Right kidney (tissue), 1 donor: ENCODE data around the gene TNFAIP2.
A peak's percentile ranks its signal among the peaks of the same experiment; 100 is the strongest.
"Not testable (repeated sequence)": the region's sequence is repeated elsewhere in the genome, so short reads cannot be mapped to it uniquely, and the experiment has no call there.

ENCODE experiments used
- DNase-seq: peaks from one replicate; pipeline ENCODE4 v3.0.0-alpha.2; 2016

Gene TNFAIP2

DNA sequence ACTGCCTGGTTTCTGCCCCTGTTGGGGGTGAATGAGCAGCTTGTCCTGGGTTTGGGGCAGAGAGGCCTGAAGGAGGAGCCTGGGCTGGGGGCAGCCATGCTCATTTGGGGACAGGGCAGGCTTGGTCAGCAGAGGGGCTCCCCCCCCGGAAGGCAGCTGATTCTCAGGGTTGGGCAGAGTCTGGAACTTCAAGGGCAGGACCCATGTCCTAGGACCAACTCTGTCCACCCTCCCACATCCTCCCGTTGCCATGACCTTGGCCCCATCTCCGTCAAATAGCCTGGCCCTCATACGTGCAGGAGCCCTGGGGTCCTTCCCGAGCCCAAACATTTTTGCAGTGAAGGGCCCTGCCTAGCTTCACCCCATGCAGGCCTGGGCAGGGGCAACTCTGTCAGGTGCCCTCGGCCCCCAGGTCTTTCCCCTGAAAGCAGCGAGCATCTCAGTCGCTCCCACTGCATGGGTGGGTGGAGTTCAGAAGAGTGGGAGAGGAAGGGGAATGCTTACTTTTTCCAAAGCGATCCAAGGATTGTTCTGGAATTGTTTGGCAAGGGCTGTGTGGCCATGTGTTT is 32.6 kb downstream of the TNFAIP2 start:
- no peak for DNase-seq

DNA sequence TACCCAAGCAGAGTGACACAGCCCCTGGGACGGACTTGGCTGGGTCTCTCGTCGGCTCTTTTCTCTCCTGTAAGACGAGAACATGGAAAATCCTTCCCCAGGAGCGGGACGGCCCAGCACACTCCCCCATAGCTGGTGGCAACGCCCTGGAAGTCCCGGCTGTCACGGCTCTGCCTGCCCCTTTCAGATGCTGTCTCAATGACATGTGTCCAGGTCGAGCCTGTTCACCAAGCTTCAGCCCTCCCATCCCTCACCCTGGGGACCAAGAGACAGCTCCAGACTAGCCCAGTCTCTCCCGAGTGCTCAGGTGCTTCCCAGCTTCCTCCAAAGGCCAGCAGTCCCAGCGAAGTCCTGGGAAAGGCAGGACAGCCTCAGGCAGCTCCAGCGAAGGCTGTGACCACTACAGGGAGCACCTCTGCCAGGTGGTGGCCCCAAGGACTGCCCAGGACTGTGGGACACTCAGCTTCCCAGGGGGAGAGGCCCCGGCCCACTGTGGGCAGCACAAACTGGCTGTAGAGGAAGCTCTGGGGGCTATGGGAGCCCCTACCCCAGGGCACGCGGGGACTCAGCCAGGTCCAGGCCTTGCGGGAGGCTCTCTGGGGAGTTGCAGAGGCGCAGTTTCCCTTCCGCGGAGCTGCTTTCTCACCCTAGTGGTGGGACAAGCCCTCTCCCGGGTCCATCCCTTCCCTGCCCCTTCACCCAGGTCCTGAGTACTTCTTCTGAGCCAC is 33.6 kb downstream of the TNFAIP2 start:
- peak; percentile 58 for DNase-seq

DNA sequence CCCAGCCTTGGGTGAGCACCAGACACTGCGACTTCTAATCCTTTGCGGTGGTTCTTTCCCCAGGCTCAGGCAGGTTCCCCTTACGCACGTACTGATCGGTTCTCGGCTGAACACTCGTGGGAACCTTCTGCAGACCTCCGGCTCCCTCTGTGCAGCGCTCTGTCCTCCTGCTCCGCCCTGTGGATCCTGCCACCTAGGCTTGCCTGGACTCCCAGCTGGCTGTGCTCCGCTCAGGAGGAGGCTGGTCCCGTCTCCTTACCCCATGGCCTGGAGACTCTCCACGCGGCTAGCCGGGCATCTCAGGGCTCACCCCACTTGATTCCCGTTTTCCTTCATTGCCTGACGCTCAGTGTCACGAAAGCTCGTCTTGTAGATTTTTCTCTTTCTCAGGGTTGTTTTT is 34.7 kb downstream of the TNFAIP2 start:
- no peak for DNase-seq

DNA sequence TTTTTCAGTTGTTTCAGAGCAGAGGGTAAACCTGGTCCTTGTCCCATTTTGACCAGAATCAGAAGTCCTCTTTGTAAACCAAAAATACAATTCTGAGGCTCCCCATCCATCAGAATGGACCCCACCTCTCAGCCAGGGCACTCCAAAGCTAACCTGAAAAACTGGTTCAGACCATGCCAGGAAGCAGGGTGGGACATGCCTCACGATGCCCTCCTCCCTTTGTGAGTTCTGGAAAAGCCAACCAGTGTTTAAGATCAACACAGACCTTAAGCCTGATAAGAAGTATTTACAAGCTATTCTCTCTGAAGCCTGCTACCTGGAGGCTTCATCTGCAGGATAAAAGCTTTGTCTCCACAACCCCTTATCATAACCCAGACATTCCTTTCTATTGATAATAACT is 35.4 kb downstream of the TNFAIP2 start:
- DNase-seq: no peak

DNA sequence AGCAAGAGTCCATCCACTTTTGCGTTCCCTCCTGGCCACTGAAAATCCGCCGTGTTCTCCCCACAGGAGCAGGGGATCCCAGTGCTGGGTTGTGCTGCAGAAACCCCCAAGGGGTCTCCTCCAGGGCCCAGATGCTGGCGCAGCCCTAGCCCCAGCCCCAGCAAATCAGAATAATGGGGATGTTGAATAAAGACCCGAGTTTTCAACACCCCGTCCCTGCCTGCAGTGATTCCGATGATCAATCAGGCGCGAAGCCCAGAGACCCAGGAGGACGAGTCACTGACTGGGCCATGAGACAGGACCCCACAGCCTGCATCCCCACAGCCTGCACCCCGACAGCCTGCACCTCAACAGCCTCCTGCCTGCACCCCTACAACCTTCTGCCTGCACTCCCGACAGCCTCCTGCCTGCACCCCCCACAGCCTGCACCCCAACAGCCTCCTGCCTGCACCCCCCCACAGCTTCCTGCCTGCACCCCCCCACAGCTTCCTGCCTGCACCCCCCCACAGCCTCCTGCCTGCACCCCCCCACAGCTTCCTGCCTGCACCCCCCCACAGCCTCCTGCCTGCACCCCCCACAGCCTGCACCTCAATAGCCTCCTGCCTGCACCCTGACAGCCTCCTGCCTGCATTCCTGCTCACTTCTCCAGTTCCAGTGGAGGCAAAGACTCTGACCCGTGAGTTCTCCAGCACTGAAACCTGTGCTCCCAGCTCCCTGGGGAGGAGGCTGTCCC is 37.2 kb downstream of the TNFAIP2 start:
- DNase-seq: no peak

DNA sequence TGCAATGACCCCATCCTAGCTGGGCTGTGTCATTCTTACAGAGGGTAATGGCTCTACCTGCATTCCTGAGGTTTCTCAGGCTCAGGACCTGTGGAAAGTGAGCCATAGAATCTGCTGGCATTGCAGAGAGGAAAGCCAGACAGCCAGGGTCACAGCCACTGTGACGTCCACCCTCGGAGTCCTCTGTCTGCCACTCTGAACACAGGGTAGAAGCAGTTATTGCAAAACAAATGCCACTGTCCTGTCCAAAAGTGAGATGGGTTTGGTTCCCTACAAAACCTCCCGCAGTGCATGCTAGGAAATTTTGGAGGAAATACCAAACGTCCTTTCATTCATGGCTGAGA is 37.8 kb downstream of the TNFAIP2 start:
- no peak for DNase-seq

DNA sequence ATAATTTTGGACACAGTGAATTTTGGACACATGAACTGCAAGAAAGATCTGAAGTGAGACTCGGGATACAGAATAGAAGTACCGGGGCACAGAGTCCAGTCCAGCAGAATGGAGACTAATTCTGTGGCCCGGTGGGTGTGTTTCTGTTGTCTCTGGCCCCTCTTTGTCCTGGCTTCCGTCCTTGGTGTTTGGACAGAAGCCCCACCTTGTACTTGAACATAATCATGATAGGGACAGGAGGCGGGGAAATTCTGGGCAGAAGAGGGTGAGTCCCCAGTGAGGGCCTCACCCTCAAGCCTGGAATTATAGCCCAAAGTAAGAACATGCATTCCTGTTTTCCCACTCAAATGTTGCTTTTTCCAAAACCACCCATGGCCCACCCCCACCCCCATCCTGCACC is 39.9 kb downstream of the TNFAIP2 start:
- DNase-seq: no peak

DNA sequence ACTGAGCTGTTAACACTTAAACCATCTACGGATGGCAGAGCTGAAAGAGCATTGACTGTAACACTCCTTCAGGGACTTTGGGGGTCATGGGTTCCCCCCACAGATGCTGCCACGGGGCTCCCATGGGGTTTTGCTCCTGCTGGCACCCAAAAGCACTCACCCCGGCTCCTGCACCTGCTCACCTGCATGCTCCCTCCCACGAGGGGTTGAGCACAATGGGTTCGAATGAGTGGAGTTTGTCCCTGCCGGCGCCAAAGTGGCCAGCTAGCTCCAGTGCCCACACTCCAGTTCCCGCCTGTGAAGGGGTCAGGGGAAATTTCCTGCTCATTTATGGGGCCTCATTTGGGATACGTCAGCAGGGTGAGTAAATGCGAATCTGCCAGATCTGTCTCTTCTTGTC is 40.7 kb downstream of the TNFAIP2 start:
- DNase-seq: no peak

DNA sequence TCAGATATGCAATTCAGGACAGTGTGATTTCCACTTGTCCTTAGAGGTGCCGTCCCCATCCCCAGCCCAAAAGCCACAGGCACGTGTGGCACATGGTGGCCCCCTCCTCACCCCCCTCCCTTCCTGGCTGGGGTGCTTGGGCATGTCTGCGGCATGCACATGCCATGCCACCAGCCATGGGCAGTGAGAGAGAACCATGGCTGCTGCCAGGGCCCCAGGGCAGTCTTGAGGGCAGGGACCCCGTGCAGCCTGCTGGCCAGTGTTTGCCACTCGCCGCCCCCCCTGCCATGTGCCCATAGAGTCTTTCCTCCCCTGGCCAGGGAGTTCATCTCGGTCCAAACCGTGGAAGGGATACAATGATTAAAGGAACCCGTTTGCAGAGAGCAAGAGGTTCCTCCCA is 41.5 kb downstream of the TNFAIP2 start:
- DNase-seq: no peak

DNA sequence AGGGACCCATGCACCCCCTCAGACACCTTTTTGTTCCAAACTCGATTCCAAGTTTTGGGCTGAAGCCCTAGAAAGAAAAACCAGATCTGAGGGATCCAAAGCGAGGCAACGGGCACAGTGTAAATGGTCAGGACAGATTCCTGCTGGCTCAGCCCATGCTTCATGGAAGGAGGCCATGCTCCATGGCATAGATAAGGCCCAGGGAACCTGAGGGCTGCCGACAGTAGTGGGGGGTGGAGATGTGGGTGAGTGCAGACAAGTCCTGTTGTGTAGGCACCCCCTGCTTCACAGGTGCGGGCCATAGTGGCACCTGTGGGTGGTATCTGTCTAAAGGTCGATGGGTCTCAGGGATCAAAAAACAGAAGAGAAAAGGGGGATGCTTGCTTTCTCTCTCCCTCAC is 42.1 kb downstream of the TNFAIP2 start:
- DNase-seq: no peak

DNA sequence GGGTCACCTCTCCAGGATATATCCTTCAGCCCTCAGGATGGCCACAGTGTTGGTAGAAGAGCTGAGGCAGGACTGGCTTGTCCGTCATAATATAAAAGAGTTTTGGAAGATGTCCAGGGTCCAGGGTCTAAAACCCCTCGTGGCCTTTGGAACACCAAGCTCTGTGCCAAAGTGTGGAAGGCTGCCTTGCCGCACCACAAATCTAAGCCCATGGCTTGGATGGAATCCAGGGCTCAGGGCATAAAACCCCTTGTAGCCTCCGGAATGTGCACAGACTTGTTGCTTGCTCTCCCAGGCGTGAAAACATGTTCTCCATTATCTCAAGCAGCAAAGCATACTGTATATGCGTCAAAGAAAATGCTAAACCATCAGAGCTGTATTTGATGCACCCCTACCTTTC is 46.7 kb downstream of the TNFAIP2 start:
- DNase-seq: no peak

DNA sequence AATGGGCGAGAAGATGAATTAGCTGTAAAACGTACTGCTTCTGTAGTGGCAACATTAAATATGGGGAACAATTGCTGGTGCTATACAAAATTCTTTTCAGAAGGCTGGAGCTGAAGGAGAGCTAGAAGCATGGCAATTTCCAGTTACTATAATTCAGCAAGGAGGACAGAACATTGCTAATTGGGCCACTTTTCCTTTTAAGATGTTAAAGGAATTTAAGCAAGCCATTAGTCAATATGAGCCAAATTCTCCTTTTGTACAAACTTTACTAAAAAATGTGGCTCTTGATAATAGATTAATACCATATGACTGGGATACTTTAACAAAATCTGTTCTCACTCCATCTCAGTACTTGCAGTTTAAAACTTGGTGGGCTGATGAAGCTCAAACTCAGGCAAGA is 47.9 kb downstream of the TNFAIP2 start:
- DNase-seq: not testable (repeated sequence)

DNA sequence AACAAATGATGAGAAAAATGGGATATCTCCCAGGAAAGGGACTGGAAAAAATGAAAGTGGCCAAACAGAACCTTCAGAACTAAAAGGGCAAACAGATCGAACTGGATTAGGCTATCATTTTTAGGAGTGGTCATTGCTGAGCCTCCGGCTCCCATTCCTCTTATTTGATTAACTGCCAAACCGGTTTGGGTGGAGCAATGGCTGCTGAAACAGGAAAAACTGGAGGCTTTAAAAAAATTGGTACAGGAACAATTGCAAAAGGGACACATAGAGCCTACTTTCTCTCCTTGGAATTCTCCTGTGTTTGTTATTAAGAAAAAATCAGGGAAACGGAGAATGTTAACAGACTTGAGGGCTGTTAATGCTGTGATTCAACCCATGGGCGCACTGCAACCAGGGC is 49.7 kb downstream of the TNFAIP2 start:
- no peak for DNase-seq

DNA sequence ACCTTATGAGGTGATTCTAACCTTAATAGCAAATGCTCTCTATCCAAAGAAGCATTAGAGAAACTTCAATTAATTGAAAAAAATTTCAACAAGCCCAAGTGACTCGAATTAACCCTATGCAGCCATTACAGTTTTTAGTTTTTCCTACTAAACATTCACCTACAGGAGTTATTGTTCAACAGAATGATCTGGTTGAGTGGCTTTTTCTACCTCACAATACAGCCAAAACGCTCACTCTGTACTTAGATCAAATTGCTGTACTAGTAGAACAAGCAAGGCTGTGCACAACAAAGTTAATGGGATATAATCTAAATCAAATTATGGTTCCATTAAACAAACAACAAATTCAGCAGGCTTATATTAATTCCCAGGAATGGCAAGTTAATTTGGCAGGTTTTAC is 50.6 kb downstream of the TNFAIP2 start:
- DNase-seq: not testable (repeated sequence)

DNA sequence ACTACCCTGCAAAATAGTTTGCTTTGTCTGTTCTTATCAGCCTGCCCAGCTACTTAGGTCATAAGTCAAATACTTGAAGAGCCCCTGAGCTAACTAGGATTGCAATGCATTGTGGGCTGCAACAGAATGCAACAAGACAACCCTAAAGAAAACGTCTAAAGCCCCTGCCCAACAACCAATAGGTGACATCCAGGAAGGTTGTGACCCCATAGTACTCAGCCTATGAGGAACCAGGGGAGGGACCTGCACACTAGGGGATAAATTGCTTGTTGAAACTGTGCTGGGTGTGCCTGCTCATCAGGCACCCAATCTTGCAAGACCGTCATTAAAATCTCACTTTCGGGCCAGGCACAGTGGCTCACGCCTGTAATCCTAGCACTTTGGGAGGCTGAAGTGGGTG is 52.9 kb downstream of the TNFAIP2 start:
- not testable (repeated sequence) for DNase-seq

DNA sequence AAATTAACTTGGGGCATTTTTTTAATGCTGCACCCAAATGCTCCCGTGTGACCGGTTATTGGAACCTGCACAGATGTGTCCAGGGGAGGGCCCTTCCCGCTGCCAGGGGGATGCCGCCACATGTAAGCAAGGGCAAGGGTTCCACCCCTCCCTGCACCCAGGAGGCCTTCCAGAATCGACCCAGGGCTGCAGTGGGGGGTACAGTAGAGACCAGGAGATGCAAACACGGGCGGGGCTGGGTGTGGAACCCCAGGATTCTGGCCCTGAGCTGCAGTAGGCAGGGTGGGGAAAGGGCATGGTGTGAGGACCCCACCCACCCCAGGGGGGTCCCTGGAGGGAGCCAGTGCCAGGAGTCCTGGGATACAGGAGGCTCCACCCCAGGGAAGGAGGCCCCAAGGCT is 54.1 kb downstream of the TNFAIP2 start:
- no peak for DNase-seq

DNA sequence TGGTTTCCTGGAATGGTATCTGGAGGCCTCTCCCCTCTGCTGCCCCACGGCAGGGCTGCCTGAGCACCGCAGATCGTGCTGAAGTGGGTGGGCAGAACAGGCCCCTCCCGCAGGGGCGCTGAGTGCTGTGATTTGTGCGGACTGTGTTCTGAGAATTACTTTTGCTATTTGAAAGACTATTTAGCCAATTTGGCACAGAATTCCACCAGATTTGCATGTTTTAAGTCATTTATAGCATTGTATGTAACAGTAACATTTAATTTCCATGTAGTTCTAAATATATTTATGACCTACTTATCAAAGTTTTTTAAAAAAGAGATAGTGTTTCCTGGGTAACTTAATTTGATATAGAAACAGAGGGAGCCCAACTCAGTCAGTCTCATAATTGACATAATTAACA is 55.3 kb downstream of the TNFAIP2 start:
- DNase-seq: no peak

DNA sequence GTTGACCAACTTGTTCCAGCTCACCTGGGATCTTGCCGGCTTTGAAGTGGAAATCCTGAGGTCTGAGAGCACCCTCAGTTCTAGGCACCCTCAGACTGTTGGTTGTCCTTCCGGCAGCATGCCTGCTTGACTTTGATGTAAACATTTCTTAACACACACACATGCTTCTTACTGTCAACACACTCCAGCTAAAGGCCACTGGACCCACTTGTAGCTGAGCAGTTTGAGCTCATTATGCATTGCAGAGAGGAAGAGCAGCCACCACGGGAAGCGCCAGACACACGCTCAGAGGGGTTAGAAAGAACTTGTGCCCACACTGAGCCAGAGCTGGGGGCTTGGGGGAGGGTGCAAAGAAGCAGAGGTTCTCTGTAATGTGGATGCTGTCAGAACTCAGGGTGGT is 55.8 kb downstream of the TNFAIP2 start:
- no peak for DNase-seq

DNA sequence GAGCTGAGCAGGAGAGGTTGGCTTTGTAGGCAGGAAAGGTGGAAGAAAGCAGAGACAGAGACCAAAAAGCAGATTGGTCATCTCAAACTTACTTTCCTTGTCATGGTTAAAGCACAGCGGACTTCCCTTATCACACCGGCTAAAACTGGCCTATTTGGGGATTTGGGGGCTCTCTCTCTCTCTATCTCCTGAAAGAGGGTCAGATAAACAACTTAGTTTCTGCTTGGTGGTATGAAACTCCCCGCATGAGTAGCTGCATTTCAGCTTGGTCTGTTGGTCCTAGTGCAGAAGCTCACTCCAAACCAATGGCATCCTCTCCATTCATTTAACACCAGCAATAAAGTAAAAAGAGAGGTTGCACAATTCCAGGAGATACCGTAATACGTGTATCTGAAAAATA is 57.1 kb downstream of the TNFAIP2 start:
- DNase-seq: no peak

DNA sequence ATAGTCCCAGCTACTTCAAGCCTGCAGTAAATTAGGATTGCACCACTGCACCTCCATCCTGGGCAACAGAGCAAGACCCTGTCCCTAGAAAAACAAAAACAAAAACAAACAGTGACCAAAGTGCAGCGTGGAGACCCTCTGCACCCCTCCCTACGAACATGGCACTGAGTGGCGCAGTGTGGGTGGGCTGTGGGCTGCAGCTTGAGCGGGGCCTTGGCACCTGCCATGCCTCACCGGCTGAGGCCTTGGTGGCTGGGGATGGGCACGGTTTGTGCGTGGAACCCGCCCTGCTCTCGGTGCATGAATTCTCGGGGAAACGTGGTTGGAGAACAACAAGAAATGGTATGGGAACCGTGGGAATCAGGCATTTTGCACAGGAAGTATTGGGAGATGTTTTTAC is 60.8 kb downstream of the TNFAIP2 start:
- DNase-seq: no peak

DNA sequence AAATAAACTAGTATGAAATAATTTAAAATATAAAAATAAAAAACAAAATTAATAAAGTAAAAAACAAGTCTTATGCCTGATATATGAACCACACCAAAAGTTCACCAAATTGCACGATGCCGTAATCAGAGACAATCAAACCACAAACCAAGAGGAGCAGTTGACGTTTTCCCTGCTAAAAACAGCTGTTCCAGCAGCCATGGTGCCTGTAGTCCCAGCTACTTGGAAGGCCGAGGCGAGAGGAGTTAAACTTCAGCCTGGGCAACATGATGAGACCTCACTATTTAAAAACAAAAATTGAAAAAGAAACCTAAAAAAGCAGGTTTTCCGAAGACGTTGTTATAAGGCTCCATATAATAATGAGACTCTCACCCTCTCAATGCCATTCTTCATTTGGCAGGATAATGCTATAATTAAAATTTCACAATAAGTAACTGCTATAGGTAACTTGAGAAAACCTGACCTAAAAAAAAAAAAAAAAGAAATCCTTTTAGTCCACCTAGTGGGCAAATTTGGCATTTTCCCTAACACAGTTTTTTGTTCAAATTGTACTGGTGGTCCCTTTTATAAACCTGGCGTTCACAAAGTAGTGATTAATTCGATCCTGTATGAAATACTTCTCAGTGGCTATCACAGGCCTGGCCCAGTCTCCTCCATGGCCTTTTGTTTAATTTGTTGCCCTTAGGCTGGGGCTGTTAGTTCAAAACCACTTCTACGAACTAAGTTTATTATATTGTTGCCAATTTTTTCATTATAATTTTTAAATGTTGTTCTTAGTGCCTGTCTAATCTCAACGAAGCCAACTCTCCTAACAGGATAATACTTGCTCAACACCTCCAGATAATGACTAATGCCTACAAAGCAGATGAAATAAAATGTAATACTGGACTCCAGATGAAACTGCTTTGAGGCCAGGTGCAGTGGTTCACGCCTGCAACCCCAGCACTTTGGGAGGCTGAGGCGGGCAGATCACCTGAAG is 62.1 kb downstream of the TNFAIP2 start:
- no peak for DNase-seq

DNA sequence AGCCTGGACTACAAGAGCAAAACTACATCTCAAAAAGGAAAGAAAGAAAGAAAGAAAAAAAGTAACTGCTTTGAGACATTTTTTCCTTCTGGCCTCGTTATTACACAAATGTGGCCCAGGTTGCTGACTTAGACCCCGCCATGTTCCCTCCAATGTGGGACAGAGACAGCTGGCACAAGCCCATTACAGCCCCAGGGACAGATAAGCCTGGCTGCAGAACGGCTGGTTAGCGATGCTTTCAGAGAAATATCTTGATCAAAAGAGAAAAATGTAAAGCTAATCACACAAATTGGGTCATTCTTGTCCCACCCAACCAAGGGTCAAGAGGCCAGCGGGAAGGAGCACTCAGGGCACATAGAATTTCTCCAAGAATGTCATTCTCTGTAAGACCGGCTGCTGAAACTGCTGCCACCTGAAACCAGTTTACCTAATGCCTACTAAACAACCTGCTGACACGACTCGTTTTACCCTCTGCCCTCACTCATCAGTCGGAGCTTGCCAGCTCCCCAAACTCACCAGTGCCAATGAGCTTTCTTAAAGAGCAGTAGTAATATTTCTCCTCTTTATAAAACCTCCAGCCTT is 63.1 kb downstream of the TNFAIP2 start:
- DNase-seq: no peak
